Measurements from ENCODE around the gene NPL. TPM values are rescaled to one million over a fixed set of nuclear protein-coding genes. Genes with fewer than 3 reads are reported as not detected.

Gene NPL
- total and polyA plus RNA-seq, 9 of the 15 experiments (the other 6 are each of a cell fraction or from before 2014, with no cell fraction given), result 9.9 to 22.3 (median 14.2) TPM

DNA sequence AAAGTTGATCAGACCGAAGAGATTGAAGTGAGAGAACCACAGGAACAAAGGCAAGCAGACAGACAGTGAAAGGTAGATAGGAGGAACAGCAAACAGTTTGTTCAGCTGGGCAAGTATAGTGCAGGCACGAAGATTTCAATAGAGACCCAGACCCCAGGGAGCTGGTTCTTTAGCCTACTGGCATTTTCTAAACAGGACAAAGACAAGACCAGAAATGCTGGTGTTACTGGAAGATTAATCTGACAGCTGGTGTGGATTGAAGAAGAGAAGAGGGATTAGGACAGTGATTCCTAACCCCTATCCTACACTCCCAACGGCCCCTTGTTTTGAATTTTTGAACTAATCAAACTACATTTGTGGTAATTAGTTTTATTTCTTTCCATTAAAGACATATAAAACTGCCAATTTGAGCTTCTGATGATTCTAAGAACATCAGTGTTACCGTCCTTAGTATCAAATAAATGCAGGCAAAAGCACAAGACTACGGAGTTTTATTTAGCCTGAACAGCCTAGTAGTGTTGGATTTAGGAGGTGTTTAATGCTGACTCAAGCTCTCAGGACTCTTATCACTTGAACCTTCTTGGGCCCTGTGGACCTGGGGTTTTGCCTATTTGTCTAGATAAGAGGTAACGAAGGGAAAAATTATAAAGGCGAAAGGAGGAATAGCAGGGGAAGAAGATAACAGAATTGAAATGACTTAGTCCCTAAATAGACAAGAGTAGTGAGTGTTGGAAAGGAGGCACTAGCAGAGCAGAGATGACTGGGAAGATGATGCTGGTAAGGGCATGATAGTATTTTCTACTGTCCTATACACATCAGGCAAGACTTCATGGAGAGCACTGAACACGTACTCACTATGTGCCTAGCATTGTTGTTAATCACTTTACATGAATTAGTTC, 2.0 kb downstream of the NPL start (continued):
- TF ChIP-seq, protein P1, sequence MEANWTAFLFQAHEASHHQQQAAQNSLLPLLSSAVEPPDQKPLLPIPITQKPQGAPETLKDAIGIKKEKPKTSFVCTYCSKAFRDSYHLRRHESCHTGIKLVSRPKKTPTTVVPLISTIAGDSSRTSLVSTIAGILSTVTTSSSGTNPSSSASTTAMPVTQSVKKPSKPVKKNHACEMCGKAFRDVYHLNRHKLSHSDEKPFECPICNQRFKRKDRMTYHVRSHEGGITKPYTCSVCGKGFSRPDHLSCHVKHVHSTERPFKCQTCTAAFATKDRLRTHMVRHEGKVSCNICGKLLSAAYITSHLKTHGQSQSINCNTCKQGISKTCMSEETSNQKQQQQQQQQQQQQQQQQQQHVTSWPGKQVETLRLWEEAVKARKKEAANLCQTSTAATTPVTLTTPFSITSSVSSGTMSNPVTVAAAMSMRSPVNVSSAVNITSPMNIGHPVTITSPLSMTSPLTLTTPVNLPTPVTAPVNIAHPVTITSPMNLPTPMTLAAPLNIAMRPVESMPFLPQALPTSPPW (CRISPR knock-in tag; IDR thresholded peaks at IDR 0.05), result peak; percentile 66
- TF ChIP-seq, protein P2, sequence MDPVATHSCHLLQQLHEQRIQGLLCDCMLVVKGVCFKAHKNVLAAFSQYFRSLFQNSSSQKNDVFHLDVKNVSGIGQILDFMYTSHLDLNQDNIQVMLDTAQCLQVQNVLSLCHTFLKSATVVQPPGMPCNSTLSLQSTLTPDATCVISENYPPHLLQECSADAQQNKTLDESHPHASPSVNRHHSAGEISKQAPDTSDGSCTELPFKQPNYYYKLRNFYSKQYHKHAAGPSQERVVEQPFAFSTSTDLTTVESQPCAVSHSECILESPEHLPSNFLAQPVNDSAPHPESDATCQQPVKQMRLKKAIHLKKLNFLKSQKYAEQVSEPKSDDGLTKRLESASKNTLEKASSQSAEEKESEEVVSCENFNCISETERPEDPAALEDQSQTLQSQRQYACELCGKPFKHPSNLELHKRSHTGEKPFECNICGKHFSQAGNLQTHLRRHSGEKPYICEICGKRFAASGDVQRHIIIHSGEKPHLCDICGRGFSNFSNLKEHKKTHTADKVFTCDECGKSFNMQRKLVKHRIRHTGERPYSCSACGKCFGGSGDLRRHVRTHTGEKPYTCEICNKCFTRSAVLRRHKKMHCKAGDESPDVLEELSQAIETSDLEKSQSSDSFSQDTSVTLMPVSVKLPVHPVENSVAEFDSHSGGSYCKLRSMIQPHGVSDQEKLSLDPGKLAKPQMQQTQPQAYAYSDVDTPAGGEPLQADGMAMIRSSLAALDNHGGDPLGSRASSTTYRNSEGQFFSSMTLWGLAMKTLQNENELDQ (CRISPR knock-in tag; IDR thresholded peaks at IDR 0.05; ENCODE audit: borderline replicate concordance), result no peak
- TF ChIP-seq SNIP1 (IDR thresholded peaks at IDR 0.05; ENCODE audit: low read depth), result no peak
- no peak for TF ChIP-seq NR4A1 (CRISPR knock-in tag; IDR thresholded peaks at IDR 0.05)
- peak; percentile 76; the same call in 1 of the 2 replicates for TF ChIP-seq NR4A1 (tag; IDR thresholded peaks at IDR 0.05)
- 0 out of 2 replicates have a peak, but pooled peaks have one; percentile 25 for TF ChIP-seq ZSCAN29 (IDR thresholded peaks at IDR 0.05)
- no peak for TF ChIP-seq PURB (CRISPR knock-in tag; IDR thresholded peaks at IDR 0.05; ENCODE audit: low read depth)
- TF ChIP-seq STAT5B (CRISPR knock-in tag; IDR thresholded peaks at IDR 0.05), result no peak
- TF ChIP-seq SAFB2 (IDR thresholded peaks at IDR 0.05; ENCODE audit: borderline replicate concordance, low read depth, low read length, severe bottlenecking), result no peak
- TF ChIP-seq NR3C1 (CRISPR knock-in tag; IDR thresholded peaks at IDR 0.05), result no peak
- TF ChIP-seq YBX1 (IDR thresholded peaks at IDR 0.05), result no peak
- TF ChIP-seq, protein P3, sequence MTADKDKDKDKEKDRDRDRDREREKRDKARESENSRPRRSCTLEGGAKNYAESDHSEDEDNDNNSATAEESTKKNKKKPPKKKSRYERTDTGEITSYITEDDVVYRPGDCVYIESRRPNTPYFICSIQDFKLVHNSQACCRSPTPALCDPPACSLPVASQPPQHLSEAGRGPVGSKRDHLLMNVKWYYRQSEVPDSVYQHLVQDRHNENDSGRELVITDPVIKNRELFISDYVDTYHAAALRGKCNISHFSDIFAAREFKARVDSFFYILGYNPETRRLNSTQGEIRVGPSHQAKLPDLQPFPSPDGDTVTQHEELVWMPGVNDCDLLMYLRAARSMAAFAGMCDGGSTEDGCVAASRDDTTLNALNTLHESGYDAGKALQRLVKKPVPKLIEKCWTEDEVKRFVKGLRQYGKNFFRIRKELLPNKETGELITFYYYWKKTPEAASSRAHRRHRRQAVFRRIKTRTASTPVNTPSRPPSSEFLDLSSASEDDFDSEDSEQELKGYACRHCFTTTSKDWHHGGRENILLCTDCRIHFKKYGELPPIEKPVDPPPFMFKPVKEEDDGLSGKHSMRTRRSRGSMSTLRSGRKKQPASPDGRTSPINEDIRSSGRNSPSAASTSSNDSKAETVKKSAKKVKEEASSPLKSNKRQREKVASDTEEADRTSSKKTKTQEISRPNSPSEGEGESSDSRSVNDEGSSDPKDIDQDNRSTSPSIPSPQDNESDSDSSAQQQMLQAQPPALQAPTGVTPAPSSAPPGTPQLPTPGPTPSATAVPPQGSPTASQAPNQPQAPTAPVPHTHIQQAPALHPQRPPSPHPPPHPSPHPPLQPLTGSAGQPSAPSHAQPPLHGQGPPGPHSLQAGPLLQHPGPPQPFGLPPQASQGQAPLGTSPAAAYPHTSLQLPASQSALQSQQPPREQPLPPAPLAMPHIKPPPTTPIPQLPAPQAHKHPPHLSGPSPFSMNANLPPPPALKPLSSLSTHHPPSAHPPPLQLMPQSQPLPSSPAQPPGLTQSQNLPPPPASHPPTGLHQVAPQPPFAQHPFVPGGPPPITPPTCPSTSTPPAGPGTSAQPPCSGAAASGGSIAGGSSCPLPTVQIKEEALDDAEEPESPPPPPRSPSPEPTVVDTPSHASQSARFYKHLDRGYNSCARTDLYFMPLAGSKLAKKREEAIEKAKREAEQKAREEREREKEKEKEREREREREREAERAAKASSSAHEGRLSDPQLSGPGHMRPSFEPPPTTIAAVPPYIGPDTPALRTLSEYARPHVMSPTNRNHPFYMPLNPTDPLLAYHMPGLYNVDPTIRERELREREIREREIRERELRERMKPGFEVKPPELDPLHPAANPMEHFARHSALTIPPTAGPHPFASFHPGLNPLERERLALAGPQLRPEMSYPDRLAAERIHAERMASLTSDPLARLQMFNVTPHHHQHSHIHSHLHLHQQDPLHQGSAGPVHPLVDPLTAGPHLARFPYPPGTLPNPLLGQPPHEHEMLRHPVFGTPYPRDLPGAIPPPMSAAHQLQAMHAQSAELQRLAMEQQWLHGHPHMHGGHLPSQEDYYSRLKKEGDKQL (CRISPR knock-in tag; IDR thresholded peaks at IDR 0.05; ENCODE audit: borderline replicate concordance), result no peak
- TF ChIP-seq KLF16 (IDR thresholded peaks at IDR 0.05), result peak; percentile 98
- no peak for TF ChIP-seq GABPB2 (CRISPR knock-in tag; conservative IDR thresholded peaks at IDR 0.05)
- no peak for TF ChIP-seq ZBTB7A (IDR thresholded peaks at IDR 0.05; ENCODE audit: borderline replicate concordance, control insufficient read depth, low read depth, low read length)
- peak; percentile 94 for TF ChIP-seq HEY1 (CRISPR knock-in tag; IDR thresholded peaks at IDR 0.05; ENCODE audit: borderline replicate concordance)

All from K562 (cell line).